HG02642 (cell line): ENCODE results near the gene KRT71.
"Not testable (repeated sequence)": the region's sequence is repeated elsewhere in the genome, so short reads cannot be mapped to it uniquely, and the experiment has no call there.

Experiments
- ATAC-seq: cut with Tn5 transposase; IDR thresholded peaks from one replicate; pipeline ENCODE4 v1.9.1; 2021; ENCODE audit warnings: mild to moderate bottlenecking; ENCODE audit not compliant: unreplicated experiment, poor library complexity

The KRT71 gene

GRCh38 chr12:52502877-52503276 is 50.1 kb downstream of the KRT71 start:
- no peak for ATAC-seq

- ATAC-seq: no peak
Measured at GRCh38 chr12:52501490-52501889, 51.5 kb downstream of the KRT71 start.

GRCh38 chr12:52500574-52500973 is 52.4 kb downstream of the KRT71 start:
- not testable (repeated sequence) for ATAC-seq

- ATAC-seq: no peak
Measured at GRCh38 chr12:52499806-52500560, 53.0 kb downstream of the KRT71 start.

DNA sequence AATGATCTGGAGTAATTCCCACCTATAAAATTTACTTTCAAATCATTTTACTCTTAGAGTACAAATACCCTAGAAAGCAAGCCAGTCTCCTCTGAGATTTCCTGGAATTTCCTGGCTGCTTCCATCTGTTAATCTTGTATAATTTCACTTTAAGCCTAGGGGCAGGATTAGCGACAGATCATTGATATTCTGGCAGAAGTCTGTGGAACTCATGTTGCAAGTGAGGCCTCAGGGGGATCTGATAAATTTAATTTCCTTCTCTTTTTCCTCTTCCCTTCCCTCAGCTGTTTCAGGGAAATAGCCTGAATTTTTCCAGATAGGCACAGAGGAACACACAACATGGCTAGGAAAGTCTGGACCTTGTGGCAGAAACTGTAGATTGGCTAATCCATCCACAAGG is 54.0 kb downstream of the KRT71 start:
- no peak for ATAC-seq

GRCh38 chr12:52497975-52498374 is 55.0 kb downstream of the KRT71 start:
- no peak for ATAC-seq

- ATAC-seq: no peak
Measured at GRCh38 chr12:52496590-52497071, 56.3 kb downstream of the KRT71 start.

- no peak for ATAC-seq
Measured at GRCh38 chr12:52496054-52496453, 56.9 kb downstream of the KRT71 start.

GRCh38 chr12:52495389-52495788 is 57.6 kb downstream of the KRT71 start:
- ATAC-seq: no peak

GRCh38 chr12:52494518-52494917 is 58.4 kb downstream of the KRT71 start:
- ATAC-seq: no peak

DNA sequence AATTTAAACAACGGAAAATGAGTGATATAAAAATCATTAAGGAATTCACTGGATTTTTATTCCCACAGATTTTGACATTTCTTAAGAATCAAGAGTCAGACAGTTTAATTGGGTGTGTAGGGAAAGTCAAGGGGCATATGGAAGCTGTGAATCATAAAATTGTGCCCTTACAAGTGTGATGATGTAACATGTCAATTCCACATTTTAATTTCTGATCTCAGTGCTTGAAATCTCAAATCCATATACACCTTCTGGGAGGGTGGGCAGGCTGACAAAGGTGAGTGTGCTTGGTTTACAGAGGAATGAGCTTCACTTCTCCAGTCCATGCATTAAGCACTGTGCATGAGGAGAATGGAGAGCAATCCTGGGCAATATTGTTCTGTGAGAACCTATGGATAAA is 58.8 kb downstream of the KRT71 start:
- ATAC-seq: no peak
